Erythroblast (primary cell): ENCODE results near the gene EXPH5.

ENCODE experiments used
- GATA1 ChIP-seq: IDR thresholded peaks from 2 replicates; pipeline ENCODE4 v1.6.1; 2011; ENCODE audit warnings: low read depth, mild to moderate bottlenecking, control low read depth, low read length, moderate library complexity
- POLR2A ChIP-seq: IDR thresholded peaks from 2 replicates; pipeline ENCODE4 v1.6.1; 2011; ENCODE audit warnings: mild to moderate bottlenecking, low read length

GRCh38 chr11:108527382-108527781, 66.2 kb downstream of the EXPH5 start:
- TF ChIP-seq POLR2A (no peak), GATA1 (no peak)
